GM18519 (cell line): ENCODE data around the gene AP1S1.

Source experiments
- ATAC-seq: cut with Tn5 transposase; IDR thresholded peaks from one replicate; pipeline ENCODE4 v1.9.1; 2021; ENCODE audit warnings: mild to moderate bottlenecking, moderate library complexity; ENCODE audit not compliant: unreplicated experiment, low FRiP score

Gene AP1S1

DNA sequence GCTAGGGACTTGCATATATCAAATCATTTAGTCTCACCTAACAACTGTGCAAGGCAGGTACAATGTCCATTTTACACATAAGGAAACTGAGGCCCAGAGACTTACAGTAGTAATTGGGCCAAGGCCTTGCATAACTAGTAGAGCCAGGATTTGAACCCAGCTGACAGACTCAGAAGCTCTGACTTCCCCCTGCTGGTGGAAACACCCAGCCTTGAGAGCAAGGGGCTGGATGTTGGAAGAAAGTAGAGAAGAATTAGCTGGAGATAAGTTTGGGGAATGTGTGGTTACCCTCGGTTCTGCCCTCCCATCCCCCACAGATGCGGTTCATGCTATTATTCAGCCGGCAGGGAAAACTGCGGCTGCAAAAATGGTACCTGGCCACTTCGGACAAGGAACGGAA, 2.0 kb downstream of the AP1S1 start:
- no peak for ATAC-seq

DNA sequence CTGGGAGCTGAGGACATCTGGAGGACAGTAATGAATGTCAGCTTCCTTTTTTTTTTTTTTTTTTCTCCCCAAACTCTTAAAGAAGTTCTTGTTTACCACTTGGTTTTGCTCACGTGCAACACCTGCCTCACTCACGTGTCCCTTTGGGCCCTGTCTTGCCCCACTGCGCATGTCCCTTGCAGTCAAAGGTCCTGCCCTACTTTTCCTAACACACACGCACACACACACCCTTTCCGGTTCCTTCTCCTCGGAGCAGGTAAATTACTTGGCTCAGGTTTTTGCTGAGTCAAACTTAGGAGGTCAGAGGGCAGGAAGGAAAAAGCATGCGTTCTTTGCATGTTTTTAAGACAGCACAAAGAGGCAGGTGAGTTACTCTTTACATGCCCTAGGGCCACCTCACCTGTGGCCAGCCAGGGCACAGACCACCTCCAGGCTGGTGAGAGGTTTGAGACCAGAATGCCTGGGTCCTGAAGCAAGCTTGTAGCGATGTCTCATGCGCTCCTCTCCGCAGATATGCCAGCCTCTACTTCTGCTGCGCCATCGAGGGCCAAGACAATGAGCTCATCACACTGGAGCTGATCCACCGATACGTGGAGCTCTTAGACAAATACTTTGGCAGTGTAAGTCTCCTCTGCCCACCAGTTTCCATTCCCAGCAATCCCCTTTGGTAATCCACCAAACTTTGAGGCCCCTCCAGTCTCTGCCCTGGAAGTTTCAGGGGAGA, 2.8 kb downstream of the AP1S1 start:
- ATAC-seq, result no peak

DNA sequence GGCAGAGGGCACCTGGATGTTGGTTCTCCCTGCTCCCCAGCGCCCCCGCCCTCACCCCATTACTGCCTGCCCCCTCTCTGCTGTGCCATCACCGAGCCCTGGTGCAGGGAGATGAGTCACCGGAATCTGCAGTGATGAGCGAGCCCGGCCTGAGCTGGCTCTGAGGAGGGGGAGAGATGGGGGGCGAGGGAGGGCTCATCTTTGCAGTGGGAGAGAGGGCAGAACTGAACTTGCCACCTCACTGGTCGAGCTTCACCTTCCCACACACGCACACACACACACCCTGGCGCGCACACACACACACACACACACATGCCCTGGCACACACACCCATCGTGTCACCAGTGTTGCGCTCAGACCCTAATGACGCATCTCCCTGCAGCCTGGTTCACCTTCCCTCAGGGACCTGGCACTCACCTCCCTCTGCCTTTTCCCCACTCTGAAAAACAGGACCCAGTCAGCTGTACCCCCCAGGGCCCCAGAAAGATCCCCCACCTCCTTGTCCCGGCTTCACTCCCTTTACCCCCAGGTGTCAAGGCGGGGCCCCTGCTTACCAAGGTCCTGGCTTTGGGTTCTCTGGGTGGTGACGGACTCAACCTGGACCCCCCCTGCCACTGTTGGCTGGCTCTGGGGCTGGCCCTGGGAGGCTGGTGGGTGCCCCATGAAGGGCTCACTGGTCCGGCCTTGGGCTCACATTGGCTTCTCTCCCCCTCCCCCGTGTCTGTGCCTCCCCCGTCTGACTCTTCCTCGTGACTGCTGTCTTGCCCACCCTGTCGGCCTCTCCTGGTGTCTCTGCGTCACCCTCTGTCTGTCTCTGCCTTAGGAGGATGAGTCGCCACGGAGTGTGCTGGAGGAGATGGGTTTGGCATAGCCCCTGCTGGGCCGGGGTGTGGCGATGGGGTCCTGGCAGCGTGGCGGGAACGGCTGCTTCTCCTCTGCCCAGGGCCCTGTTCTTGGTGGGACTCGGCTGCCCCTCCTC, 5.7 kb downstream of the AP1S1 start:
- ATAC-seq, result no peak

- ATAC-seq, result no peak
Observed at GRCh38 chr7:101160910-101161309, 6.6 kb downstream of the AP1S1 start.

GRCh38 chr7:101161692-101162471, 7.6 kb downstream of the AP1S1 start:
- ATAC-seq, result no peak

- no peak for ATAC-seq
Observed at GRCh38 chr7:101162551-101163278, 8.4 kb downstream of the AP1S1 start.

DNA sequence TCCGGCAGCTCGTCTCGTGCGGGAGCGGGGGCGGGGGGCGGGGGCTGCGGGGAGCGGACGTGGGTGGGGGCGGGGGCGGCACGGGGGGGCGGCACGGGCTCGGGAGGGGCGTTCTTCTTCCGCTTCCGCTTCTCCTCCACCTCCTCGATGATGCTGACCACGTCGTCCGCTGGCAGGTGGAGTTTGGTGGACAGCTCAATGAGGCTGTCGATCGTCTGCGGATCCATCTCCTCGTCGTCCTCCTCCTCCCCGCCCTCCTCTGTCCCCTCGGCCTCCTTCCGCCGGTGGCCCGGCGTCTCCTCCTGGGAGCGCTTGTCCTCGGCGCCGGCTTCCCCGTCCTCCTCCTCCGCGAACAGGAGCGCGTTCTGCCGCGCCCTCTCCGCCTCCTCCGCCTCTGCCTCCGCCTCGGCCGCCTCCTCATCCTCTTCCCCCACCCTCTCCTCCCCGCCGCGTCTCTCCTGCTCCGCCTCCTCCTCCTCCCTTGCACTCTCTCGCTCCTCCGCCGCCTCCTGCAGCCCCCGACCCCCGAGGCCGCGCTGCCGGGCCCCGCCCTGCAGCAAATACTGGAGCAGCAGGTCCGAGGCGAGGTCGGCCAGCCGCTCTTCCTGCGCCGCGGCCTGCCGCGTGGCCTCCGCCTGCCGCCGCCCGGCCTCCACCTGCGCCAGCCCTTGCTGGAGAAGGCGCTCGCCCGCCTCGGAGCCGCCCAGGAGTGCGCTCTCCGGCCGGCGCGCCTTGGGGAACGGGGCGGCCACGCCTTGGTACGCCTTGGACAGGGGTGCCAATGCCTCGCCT, 9.2 kb downstream of the AP1S1 start:
- ATAC-seq, result no peak

- no peak for ATAC-seq
Observed at GRCh38 chr7:101164071-101164840, 10.0 kb downstream of the AP1S1 start.

GRCh38 chr7:101165075-101165957, 11.0 kb downstream of the AP1S1 start, which contains the start of gene VGF:
VGF (minus strand) TSS chr7:101165569; CDS start chr7:101164843, 726 bp downstream.
- peak; percentile 60 for ATAC-seq

GRCh38 chr7:101165958-101166647, 11.8 kb downstream of the AP1S1 start:
- no peak for ATAC-seq

- no peak for ATAC-seq
Observed at GRCh38 chr7:101166648-101166908, 12.3 kb downstream of the AP1S1 start.

DNA sequence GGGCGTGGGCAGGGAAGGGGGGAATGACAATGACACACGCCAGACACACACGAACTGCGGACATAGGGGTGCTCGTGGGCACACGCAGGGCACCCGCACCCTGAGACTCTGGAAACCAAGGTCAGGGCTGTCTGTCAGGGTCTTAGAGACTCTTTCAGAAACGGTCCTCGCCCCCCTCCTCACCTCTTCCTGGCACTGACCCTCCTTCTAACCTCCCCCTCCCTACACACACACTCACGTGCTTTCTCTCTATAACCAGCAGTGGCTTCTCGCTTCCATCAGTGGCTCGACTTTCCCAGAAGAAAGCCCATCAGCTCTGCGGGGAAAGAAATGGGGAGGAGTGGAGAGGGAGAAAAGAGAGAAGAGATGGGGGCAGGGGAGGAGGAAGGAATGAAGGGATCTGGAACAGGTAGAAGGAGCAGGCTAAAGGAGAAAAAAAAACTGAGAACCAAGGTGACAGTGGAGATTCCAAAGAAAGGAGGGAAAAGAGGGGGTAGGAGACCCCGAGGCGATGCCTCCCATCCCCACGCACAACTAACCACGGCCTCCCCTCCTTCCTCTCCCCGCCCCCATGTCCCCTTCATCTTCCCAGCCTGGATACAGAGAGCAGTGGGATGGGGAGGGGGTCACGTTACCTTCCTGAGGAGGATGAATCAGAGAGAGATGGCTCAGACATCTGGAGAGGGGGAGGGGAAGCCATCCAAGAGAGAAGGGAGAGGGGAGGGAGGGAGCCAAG, 12.8 kb downstream of the AP1S1 start:
- no peak for ATAC-seq

DNA sequence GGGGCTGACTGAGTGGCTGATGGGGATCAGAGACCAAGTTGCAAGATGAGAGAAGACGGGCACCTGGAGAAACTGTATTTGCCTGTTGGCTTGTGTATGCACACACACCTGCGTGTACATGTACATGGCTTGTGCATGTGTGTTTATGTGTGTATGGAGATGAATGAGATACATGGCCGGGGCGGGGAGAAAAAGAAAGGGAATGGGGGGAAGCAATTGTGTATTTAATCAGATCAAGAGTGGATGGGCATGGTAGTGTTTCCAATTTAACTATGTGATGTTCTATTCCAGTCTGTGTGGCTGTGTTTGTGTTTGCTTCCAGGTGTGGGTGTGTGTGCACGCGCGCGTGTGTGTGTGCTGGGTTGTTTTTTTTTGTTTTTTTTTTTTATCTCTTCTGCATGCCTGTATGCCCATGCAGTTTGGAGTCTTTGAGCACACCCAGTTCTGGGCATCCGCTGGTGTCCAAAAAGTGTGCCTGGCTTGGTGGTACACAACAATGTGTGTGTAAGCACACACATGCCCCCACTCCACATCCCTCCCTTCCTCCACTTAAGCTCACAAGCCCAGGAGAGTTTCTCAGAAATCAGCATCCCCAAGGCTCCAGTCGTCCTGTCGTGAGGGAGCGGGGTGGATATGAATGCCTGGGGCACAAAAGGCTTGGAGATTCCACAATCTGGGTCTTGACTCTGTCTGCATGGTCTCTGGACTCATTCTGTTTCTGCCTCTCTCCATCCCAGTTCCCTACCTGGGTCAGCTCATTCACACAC, 13.6 kb downstream of the AP1S1 start:
- ATAC-seq, result no peak

DNA sequence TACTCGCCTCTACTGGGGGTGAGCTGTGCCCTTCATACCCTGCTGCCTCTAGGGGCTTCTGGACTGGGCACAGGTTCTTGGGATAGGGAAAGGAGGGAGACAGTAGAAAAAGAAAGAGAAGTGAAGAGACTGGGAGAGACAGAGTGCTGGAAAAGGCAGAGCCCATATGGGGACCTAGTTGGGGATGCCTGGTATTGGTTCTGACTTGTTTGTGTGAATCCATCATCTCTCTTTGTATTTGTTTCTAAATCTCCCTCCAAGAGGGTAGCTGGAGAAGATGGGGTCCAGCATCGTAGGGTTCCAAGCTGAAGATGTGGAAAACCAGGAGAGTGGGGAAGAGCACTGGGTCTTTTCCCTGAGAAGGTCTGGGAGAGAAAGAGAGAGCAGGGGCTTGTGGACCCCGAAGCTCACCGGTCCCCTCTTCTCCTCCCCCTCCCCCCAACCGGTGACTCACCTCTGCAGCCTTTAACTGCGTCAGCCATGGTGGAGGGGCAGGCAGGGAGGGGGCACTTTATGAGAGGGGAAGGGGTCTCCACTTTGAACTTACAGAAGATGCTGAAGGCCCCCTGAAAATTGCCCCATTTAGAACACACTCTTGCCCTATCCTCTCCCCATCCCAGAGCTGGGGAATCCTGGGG, 14.3 kb downstream of the AP1S1 start:
- no peak for ATAC-seq

DNA sequence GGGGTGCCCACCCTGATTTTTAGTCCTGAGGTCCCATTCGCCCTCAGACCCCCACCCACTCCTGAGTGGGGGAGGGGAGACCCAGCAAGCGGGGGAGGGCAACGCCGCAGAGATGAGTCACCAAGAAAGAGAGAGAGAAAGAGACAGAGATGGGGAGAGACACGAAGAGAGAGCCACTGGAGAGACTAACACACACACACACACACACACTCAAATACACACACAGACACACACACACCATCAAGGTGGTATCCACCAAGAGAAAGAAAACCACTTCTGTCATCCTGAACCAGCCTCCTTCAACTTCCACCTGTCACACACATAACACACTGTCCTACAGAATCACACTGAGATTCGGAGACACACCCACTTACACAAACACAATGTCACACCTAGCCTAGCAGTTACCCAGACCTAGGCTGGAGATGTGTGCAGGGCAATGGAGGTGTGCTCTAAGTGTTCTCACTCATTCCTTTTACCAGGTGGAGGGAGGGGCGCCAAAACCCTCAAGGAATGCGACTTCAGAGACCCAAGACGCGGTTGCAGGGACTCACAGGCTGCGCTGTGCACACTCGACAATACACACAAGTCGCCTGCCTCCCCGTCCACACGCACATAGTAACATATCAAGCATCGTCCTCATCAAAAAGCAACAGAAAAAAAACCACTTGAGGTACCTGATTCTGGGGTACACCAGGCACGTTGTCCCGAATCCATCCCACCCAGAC, 15.0 kb downstream of the AP1S1 start:
- no peak for ATAC-seq
